ENCODE measurements around the gene ENTHD1. TPM values are rescaled to one million over a fixed set of nuclear protein-coding genes. Genes with fewer than 3 reads are reported as not detected.

ENTHD1 gene
- total and polyA plus RNA-seq, 2 of the 4 experiments (the other 2 are of a cell fraction), result not detected

DNA sequence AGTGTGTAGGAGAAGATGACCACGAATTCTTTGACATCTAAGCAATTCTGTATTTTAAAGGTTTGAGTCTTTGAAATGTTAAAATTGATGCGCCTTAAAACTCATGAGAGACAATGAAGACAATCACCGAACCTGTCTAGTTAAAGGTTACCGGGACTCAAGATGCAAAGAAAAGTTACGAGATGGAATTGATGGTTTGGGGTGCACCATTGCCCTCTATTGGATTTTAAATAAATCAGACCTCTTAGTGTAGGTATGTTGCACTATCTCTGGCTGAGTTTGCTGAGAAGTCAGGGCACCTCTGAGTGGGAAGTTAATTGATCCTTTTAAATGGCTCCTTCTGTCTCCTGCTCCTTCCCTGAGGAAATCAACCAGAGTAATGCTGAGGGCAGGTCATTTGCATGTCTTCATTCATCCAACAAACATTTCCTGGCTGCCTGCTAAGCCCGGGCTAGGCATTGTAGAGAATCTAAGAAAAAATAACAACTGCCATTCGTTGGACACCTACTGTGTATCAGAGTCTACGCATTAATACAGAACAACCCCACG, 47.3 kb upstream of the ENTHD1 start:
- intact Hi-C loops (cut with micrococcal nuclease) (no loop called here), dilution Hi-C loops (cut with HindIII; ENCODE audit: low sequenced_read_pairs, unreplicated experiment) (no loop called here), in situ Hi-C loops (cut with MboI; ENCODE audit: low sequenced_read_pairs) (no loop called here)
- Histone ChIP-seq H2AFZ (replicated peaks; ENCODE audit: low read length, poor library complexity) (no peak overlapping the region), H4K5ac (ENCODE audit: low read depth, low read length) (no peak overlapping the region), H3K4ac (ENCODE audit: low read depth, low read length) (no peak overlapping the region), H3K9me3 (ENCODE audit: control insufficient read depth, insufficient read depth, low read length) (no peaks in the 10 kb centered on the region), H3K4me1 (ENCODE audit: control insufficient read depth, insufficient read depth, low read length) (no peaks in the 10 kb centered on the region), H3K4me3 (ENCODE audit: insufficient read depth, low read depth, low read length) (no peak overlapping the region), H3K14ac (replicated peaks; ENCODE audit: low read depth, low read length) (no peak overlapping the region), H4K20me1 (ENCODE audit: insufficient read depth, low read length) (no peaks in the 10 kb centered on the region), H4K91ac (ENCODE audit: insufficient read depth, low read depth, low read length) (no peak overlapping the region), H3K56ac (ENCODE audit: extremely low read depth, insufficient read depth, low read length) (no peak overlapping the region), H2BK5ac (ENCODE audit: low read depth, low read length, poor library complexity, severe bottlenecking) (no peak overlapping the region), H2AK5ac (ENCODE audit: low read depth, low read length) (no peak overlapping the region), H3K79me1 (ENCODE audit: low read depth in 1 of 2, low read length in 2 of 2) (no peaks in the 10 kb centered on the region), H3K27ac (ENCODE audit: insufficient read depth, low read length) (no peak overlapping the region), H2BK120ac (ENCODE audit: low read depth, low read length) (no peak overlapping the region), H3K18ac (ENCODE audit: low read depth, low read length) (no peak overlapping the region), H2BK20ac (ENCODE audit: low read depth, low read length) (no peak overlapping the region), H3K9me1 (ENCODE audit: insufficient read depth, low read length) (no peaks in the 10 kb centered on the region), H3K27me3 (ENCODE audit: control insufficient read depth, insufficient read depth, low read length) (peaks cover 51% of the 10 kb centered on the region), H3K23ac (ENCODE audit: low read depth, low read length) (no peak overlapping the region), H3K9ac (ENCODE audit: low read depth, low read length) (no peak overlapping the region), H4K8ac (ENCODE audit: low read depth in 2 of 2, low read length in 2 of 2) (no peak overlapping the region), H3K36me3 (ENCODE audit: control insufficient read depth, insufficient read depth, low read length) (no peaks in the 10 kb centered on the region), H2AK9ac (replicated peaks; ENCODE audit: low read depth, low read length, poor library complexity) (no peak overlapping the region), H2BK15ac (ENCODE audit: low read depth, low read length) (no peak overlapping the region), H3K4me2 (ENCODE audit: low read depth, low read length) (no peak overlapping the region)
- ATAC-seq (ENCODE audit: low read depth) (no peak), DNase-seq (no peak)
- ChIA-PET POLR2A (ENCODE audit: unreplicated experiment) (no interaction called here), CTCF (no interaction called here)
- no peak for TF ChIP-seq BHLHE40 (IDR thresholded peaks at IDR 0.05; ENCODE audit: low read depth, low read length)
- no peak for TF ChIP-seq MXI1 (IDR thresholded peaks at IDR 0.05; ENCODE audit: borderline replicate concordance, low read depth, low read length)
- TF ChIP-seq RFX5 (IDR thresholded peaks at IDR 0.05; ENCODE audit: low read depth, low read length), result no peak
- no peak for TF ChIP-seq CHD1 (IDR thresholded peaks at IDR 0.05; ENCODE audit: low read depth, low read length)
- no CpG with 5 or more reads among the region's 9 CpGs for WGBS, 2 experiments (ENCODE audit: extremely low coverage in 2 of 2, insufficient read length in 1 of 2)
- no TSS peak for BruUV-seq (replicated peaks)
